HFF-Myc (cell line): Measurements from ENCODE around the gene SPATS1.

ENCODE experiments used
- DNase-seq: peaks from one replicate; pipeline ENCODE4 v3.0.0-alpha.2; 2011; ENCODE audit warnings: low read depth; ENCODE audit errors: extremely low read depth
- H3K4me3 ChIP-seq: replicated peaks from 2 replicates; pipeline ENCODE4 v1.5.1; 2011; ENCODE audit warnings: low read depth, mild to moderate bottlenecking, control low read depth, low read length
- TF ChIP-seq, protein P1 (sequence below): IDR thresholded peaks from 2 replicates; pipeline ENCODE4 v1.5.1; 2012; ENCODE audit warnings: mild to moderate bottlenecking, low read depth, low read length, control low read depth; ENCODE audit errors: missing control alignments

SPATS1 gene

DNA sequence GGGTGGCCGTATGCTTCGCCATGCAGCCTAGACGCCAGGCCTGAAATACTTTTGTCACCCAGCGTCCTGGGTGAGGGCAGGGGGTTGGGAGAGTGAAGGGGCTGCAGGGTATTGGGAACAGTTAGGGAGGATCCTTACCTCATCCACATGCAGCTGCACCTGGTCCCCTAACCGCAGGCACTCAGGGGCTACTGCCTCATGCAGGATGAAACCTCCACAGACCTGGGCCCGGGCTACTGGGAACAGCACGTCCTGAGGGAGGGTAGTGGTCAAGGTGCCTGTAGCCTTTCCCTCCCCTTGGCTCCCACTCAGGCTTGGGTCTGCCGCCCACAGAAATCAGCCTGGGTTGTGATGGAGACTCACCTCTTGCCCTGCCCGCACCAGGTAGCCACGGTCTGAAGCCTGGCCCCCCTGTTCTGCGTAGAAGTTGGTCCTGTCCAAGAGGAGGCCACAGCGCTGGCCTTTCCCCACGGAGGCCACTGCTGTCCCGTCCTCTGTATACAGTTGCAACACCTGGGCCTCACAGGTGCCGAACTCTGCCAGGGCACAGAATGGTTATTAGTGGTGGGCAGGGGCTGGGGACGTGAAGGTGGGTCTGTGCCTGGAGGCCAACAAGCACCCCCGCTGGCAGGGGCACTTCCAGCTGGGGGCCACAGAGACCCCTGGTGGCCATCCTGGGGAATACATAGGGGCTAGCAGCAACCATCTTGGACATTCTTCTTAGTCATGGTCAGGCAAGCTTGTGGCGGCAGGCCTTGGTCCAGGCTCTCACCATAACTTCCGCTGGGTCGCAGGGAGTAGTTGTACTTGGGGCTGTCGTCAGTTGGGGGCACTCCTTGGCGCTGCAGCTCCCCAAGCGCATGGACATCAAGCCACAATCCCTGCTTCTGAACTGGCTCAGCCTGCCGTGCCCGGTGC is 37.9 kb upstream of the SPATS1 start:
- TF ChIP-seq, protein P1, sequence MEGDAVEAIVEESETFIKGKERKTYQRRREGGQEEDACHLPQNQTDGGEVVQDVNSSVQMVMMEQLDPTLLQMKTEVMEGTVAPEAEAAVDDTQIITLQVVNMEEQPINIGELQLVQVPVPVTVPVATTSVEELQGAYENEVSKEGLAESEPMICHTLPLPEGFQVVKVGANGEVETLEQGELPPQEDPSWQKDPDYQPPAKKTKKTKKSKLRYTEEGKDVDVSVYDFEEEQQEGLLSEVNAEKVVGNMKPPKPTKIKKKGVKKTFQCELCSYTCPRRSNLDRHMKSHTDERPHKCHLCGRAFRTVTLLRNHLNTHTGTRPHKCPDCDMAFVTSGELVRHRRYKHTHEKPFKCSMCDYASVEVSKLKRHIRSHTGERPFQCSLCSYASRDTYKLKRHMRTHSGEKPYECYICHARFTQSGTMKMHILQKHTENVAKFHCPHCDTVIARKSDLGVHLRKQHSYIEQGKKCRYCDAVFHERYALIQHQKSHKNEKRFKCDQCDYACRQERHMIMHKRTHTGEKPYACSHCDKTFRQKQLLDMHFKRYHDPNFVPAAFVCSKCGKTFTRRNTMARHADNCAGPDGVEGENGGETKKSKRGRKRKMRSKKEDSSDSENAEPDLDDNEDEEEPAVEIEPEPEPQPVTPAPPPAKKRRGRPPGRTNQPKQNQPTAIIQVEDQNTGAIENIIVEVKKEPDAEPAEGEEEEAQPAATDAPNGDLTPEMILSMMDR: peak; percentile 83

DNA sequence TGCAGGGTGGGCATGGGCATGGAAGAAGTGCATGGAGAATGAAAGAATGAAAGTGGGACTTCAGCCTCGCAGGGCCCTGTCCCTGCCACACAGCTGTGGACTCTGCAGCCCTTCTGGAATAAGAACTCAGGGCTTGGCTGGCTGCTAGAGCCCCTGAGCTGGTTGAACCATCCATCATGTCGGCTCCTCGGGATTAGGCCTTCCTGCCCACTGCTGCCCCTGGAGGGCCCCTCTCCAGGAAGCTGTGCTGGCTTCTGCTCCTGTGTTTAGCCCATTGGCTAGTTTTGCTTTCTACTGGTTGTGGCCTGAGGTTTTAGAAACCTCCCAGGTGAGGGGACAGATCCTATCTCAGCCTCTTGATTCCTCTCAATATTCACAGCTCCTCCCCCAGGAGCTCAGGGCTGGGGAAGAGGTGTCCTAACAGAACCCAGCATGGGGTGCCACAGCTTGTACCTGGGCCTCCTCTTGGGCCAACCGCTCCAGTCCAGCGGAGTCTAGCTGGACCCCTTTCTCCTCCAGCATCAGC is 37.2 kb upstream of the SPATS1 start:
- no peak overlapping the region for H3K4me3 ChIP-seq
- DNase-seq: no peak
- TF ChIP-seq, protein P1: no peak

More for the DNA sequence above, 37.9 kb upstream of the SPATS1 start:
- DNase-seq: no peak
- no peak overlapping the region for H3K4me3 ChIP-seq

DNA sequence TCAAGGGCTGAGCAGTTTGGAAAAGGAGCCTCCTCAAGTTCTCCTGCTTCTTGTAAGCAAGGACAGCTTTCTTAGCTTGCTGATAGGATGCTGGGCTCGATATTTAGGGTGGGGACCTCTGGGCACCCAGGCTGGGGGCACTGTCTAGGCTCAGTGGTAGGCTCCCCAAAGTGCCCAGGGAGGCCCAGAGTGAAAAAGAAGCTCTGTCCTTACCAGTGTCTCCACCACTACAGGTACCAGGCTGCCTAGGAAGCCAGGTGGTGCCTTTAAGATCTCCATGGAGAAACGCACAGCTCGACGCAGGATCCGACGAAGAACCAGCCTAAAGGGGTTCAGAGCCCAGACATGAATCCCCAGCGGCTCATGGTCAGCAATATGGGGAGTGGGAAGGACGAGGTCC is 35.7 kb upstream of the SPATS1 start:
- no peak for DNase-seq
- no peak overlapping the region for H3K4me3 ChIP-seq
- TF ChIP-seq, protein P1: no peak

DNA sequence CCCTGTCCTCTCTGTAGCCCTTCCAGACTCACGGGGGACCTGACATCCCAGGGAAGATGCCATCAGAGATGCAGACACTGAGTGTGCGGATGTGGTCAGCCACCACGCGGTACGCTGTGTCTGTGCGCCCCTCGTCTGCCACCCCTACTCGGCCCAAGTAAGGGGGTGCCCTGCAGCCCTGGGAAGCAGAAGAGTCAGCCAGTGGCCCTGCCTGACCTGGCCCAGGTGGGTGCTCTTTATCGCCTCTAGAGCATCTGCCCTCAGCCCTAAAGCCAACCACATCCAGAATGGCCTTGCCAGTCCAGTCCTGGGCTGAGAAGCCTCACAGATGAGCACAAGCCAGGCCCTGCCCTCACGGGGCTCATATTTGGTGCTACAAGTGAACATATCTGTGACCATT is 35.2 kb upstream of the SPATS1 start:
- no peak for DNase-seq
- TF ChIP-seq, protein P1: no peak
- H3K4me3 ChIP-seq: no peak overlapping the region

DNA sequence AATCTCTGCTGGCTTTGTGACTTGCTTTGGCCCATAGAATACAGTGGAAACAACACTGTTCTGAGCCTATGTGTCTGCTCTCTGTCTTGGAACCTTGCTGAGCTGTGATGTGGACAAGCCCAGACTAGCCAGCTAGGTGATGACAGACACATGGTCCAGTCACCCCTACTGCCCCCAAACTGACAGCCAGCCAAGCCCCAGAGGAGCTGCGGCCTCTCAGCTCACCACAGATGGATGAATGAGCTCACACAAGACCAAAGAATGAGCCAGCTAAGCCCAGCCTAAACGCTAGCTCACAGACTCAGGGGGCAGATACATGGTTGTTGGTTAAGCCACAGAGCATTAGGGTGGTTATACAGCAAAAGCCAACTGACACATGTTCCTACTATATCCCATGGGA is 33.4 kb upstream of the SPATS1 start:
- H3K4me3 ChIP-seq: no peak overlapping the region
- peak; percentile 71 for DNase-seq
- TF ChIP-seq, protein P1: no peak

DNA sequence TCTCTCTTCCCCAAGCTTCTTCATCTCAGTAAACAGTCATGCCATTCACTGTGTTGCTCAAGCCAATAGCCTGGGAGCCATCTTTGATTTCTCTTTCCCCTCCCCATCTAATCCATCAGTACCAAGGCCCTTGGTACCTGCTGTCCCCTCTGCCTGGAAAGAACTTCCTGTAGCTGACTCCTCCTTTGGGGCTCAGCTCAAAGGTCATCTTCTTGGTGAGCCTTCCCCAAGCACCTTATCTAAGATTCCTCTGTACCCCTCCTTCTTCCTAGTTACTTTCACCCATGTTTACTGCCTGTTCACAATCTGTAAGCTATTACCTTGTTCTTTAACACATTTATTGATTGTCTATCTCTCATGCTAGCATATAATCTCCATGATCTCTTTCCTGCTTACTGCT is 32.8 kb upstream of the SPATS1 start:
- H3K4me3 ChIP-seq: no peak overlapping the region
- TF ChIP-seq, protein P1: no peak
- DNase-seq: no peak
